Parathyroid adenoma (tissue), 2 donors: ENCODE results near the gene TAGLN.

Experiments
- H2AFZ ChIP-seq: fragments of 300-600 bp; sonication (generic); one replicate; pipeline ENCODE4 v1.7.0; 2017; ENCODE audit warnings: antibody characterized with exemption, mild to moderate bottlenecking
- H3K27ac ChIP-seq: fragments of 300-600 bp; sonication (generic); one replicate; pipeline ENCODE4 v1.7.0; 2017
- H3K27me3 ChIP-seq: fragments of 300-600 bp; sonication (generic); one replicate; pipeline ENCODE4 v1.7.0; 2017; ENCODE audit warnings: low read length; ENCODE audit not compliant: control insufficient read depth, insufficient read depth
- H3K36me3 ChIP-seq: fragments of 300-600 bp; sonication (generic); one replicate; pipeline ENCODE4 v1.7.0; 2017; ENCODE audit warnings: low read length; ENCODE audit not compliant: control insufficient read depth, insufficient read depth
- H3K4me1 ChIP-seq: fragments of 300-600 bp; sonication (generic); one replicate; pipeline ENCODE4 v1.7.0; 2017; ENCODE audit warnings: control low read depth
- H3K4me2 ChIP-seq: fragments of 300-600 bp; sonication (generic); one replicate; pipeline ENCODE4 v1.7.0; 2017; ENCODE audit warnings: low read length
- H3K4me3 ChIP-seq: fragments of 300-600 bp; sonication (generic); one replicate; pipeline ENCODE4 v1.7.0; 2017; ENCODE audit warnings: low read depth, low read length
- H3K79me2 ChIP-seq: fragments of 300-600 bp; sonication (generic); one replicate; pipeline ENCODE4 v1.7.0; 2017; ENCODE audit warnings: control low read depth
- H3K9ac ChIP-seq: fragments of 300-600 bp; sonication (generic); one replicate; pipeline ENCODE4 v1.7.0; 2017; ENCODE audit warnings: mild to moderate bottlenecking
- H3K9me3 ChIP-seq: fragments of 300-600 bp; sonication (generic); one replicate; pipeline ENCODE4 v1.7.0; 2017; ENCODE audit warnings: low read length; ENCODE audit not compliant: control insufficient read depth
- TF ChIP-seq, protein P1 (sequence below): fragments of 300-600 bp; sonication (generic); IDR thresholded peaks from one replicate; pipeline ENCODE4 v1.7.0; 2017; ENCODE audit warnings: antibody characterized with exemption, mild to moderate bottlenecking
- donor health status: primary hyperparathyroidism.

The TAGLN gene

DNA sequence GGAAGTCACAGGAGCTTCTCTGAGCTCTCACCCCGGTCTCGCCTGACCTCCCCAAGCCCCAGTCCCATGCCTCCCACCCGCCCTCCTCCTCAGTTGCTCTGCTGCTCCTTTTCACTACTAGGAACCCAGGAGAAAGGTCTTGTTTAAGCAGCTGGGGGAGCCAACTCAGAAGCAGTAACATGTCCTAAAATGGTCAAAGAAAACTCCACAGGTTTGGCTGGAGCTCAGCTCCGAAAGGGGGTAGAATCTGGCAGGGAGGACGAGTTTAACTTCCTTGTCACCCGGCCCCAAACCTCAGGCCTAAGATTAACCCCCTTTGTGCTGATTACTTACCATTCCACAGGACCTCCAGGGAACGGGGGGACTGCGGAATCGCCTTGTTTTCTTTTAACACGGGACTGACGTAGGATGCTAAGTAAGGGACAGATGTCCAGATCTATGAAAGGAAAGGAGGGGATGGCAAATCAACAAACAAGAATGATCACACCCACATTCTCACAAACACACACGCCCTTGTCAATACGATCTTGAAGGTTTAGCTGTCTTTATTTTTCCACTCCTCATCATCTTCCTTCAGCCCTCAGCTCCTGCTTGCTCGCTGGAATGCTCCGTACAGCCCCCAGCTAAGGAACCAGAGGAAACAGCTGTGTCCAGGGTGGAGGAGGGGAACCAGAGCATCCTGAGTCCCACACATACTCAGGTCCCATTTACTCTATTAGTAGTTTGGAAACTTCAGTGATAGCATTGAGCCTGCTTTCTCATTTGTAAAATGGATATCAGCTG, 19.2 kb downstream of the TAGLN start:
- Histone ChIP-seq H3K27me3 (no peaks in the 10 kb centered on the region), H3K4me2 (no peak overlapping the region), H3K79me2 (no peaks in the 10 kb centered on the region), H3K9me3 (no peaks in the 10 kb centered on the region), H3K27ac (peak overlapping the region; percentile 39), H3K9ac (no peak overlapping the region), H2AFZ (no peak overlapping the region), H3K4me1 (peaks cover 19% of the 10 kb centered on the region), H3K36me3 (no peaks in the 10 kb centered on the region), H3K4me3 (no peak overlapping the region)
- TF ChIP-seq, protein P1, sequence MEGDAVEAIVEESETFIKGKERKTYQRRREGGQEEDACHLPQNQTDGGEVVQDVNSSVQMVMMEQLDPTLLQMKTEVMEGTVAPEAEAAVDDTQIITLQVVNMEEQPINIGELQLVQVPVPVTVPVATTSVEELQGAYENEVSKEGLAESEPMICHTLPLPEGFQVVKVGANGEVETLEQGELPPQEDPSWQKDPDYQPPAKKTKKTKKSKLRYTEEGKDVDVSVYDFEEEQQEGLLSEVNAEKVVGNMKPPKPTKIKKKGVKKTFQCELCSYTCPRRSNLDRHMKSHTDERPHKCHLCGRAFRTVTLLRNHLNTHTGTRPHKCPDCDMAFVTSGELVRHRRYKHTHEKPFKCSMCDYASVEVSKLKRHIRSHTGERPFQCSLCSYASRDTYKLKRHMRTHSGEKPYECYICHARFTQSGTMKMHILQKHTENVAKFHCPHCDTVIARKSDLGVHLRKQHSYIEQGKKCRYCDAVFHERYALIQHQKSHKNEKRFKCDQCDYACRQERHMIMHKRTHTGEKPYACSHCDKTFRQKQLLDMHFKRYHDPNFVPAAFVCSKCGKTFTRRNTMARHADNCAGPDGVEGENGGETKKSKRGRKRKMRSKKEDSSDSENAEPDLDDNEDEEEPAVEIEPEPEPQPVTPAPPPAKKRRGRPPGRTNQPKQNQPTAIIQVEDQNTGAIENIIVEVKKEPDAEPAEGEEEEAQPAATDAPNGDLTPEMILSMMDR: no peak

DNA sequence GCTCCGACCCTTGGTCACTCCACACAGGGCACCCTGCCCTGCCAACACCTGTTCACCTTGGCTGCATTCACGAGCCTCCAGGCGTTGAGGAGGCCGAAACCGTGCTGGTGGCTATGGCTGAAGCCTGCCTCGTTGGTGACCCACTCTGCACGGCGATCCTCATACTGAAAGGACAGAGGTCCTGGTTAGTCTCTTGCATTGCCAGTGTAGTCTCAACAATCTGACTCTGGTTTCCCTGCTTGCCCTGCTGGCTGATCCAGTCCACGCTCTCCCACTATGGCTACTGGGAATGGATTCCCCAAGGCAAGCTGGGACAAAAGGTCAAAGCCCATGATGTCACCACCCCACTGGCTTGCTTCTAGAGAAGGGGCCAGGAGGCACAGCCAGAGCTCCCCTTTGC, 19.8 kb downstream of the TAGLN start:
- H2AFZ ChIP-seq: no peak overlapping the region
- H3K9ac ChIP-seq: no peak overlapping the region
- no peak overlapping the region for H3K4me3 ChIP-seq
- peak overlapping the region; percentile 32 for H3K27ac ChIP-seq
- no peaks in the 10 kb centered on the region for H3K27me3 ChIP-seq
- H3K79me2 ChIP-seq: no peaks in the 10 kb centered on the region
- TF ChIP-seq, protein P1: no peak
- peaks cover 19% of the 10 kb centered on the region for H3K4me1 ChIP-seq
- no peak overlapping the region for H3K4me2 ChIP-seq
- no peaks in the 10 kb centered on the region for H3K9me3 ChIP-seq
- H3K36me3 ChIP-seq: no peaks in the 10 kb centered on the region

GRCh38 chr11:117219455-117219854, 20.3 kb downstream of the TAGLN start:
- Histone ChIP-seq H3K9ac (no peak overlapping the region), H3K27me3 (no peaks in the 10 kb centered on the region), H3K4me2 (no peak overlapping the region), H3K27ac (peak overlapping the region; percentile 32), H2AFZ (no peak overlapping the region), H3K4me1 (peaks cover 19% of the 10 kb centered on the region), H3K36me3 (no peaks in the 10 kb centered on the region), H3K79me2 (no peaks in the 10 kb centered on the region), H3K9me3 (no peaks in the 10 kb centered on the region), H3K4me3 (no peak overlapping the region)
- TF ChIP-seq, protein P1: no peak

DNA sequence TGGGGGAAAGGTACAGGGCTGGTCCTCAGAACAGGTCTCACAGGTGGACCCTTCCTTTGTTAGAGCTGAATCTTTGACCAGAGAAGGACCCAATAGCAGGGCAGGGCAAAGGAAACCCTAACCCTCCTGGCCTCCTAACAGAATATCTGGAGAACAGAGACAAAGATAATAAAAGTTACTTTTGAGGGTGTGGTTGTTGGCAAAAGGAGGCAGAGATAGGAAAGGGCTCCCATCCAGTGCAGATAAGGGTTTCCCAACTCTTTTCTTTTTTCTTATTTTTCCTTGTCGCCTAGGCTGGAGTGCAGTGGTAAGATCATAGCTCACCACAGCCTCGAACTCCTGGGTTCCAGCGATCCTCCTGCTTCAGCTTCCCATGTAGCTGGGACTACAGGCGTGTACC, 20.8 kb downstream of the TAGLN start:
- Histone ChIP-seq H3K27ac (peak overlapping the region; percentile 78), H2AFZ (no peak overlapping the region), H3K79me2 (no peaks in the 10 kb centered on the region), H3K9me3 (no peaks in the 10 kb centered on the region), H3K4me3 (no peak overlapping the region), H3K4me2 (no peak overlapping the region), H3K27me3 (no peaks in the 10 kb centered on the region), H3K9ac (no peak overlapping the region), H3K36me3 (no peaks in the 10 kb centered on the region), H3K4me1 (peaks cover 19% of the 10 kb centered on the region)
- TF ChIP-seq, protein P1: no peak

DNA sequence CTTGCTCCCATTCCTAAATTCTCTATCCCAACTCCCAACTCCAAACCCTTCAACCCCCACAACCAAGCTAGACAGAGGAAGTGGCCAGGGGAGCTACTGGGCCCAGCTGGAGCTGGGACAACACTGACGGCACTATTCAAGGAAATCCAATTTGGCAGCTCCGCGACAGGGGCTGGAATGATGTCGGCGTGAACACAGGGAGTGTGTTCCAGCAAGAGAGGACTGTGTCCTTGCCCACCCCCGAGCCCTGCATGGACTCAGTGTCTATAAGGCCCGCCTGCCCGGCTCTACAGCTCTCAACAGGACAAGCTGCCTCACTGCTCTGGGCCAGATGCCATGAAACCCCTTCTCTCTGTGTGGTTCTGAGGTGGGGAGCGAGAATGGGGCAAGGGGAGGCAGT, 21.4 kb downstream of the TAGLN start:
- peak overlapping the region; percentile 78 for H3K27ac ChIP-seq
- H3K4me2 ChIP-seq: no peak overlapping the region
- H3K4me3 ChIP-seq: no peak overlapping the region
- no peaks in the 10 kb centered on the region for H3K36me3 ChIP-seq
- H3K79me2 ChIP-seq: no peaks in the 10 kb centered on the region
- no peak overlapping the region for H3K9ac ChIP-seq
- H3K4me1 ChIP-seq: peaks cover 19% of the 10 kb centered on the region
- H3K27me3 ChIP-seq: no peaks in the 10 kb centered on the region
- TF ChIP-seq, protein P1: no peak
- no peaks in the 10 kb centered on the region for H3K9me3 ChIP-seq
- no peak overlapping the region for H2AFZ ChIP-seq
